Tibial artery (tissue), 4 donors: ENCODE measurements around the gene RPRD1B.
A peak's percentile ranks its signal among the peaks of the same experiment; 100 is the strongest.

Experiments
- DNase-seq, 2 donors: peaks; one replicate each; pipeline ENCODE4 v3.0.0-alpha.2; 2019
- H3K27ac ChIP-seq, 2 donors: fragments of 200-600 bp; sonication (generic) in 1 of 2; 1 replicate in 1 of 2; 2 replicates in 1 of 2; pipeline ENCODE4 v1.5.1; 2018 to 2019; ENCODE audit warnings: mild to moderate bottlenecking in 1 of 2
- H3K27me3 ChIP-seq, 2 donors: fragments of 200-600 bp; sonication (generic) in 1 of 2; one replicate each; pipeline versions ENCODE4 v1.5.1 to v1.6.0; 2016 to 2019
- H3K36me3 ChIP-seq, 3 donors: fragments of 200-600 bp; sonication (generic) in 2 of 3; one replicate each; pipeline ENCODE4 v1.5.1; 2016 to 2019; ENCODE audit warnings: mild to moderate bottlenecking in 2 of 3
- H3K4me1 ChIP-seq, 4 donors: fragments of 200-600 bp; sonication (generic) in 2 of 4; 1 replicate in 3 of 4; 2 replicates in 1 of 4; pipeline ENCODE4 v1.5.1; 2016 to 2019
- H3K4me3 ChIP-seq, 2 donors: fragments of 200-600 bp; sonication (generic) in 1 of 2; 1 replicate in 1 of 2; 2 replicates in 1 of 2; pipeline ENCODE4 v1.5.1; 2018 to 2019; ENCODE audit warnings: mild to moderate bottlenecking in 2 of 2
- H3K9me3 ChIP-seq, 3 donors: fragments of 200-600 bp; sonication (generic) in 1 of 3; one replicate each; pipeline ENCODE4 v1.5.1; 2016 to 2019
- intact Hi-C: fragments of 100-400 bp; cut with DNase I; formaldehyde crosslinking; loops from one replicate; pipeline ENCODE4 v1.15.0; 2023; ENCODE audit warnings: low total_unique reads
- TF ChIP-seq, protein P1 (sequence below), 2 experiments: fragments of 200-600 bp in 1 of 2; fragments of 450-650 bp in 1 of 2; IDR thresholded peaks; one replicate each; pipeline ENCODE4 v1.5.1; 2017 to 2019; ENCODE audit warnings: antibody characterized with exemption in 2 of 2, mild to moderate bottlenecking in 1 of 2, moderate library complexity in 1 of 2

Gene RPRD1B

DNA sequence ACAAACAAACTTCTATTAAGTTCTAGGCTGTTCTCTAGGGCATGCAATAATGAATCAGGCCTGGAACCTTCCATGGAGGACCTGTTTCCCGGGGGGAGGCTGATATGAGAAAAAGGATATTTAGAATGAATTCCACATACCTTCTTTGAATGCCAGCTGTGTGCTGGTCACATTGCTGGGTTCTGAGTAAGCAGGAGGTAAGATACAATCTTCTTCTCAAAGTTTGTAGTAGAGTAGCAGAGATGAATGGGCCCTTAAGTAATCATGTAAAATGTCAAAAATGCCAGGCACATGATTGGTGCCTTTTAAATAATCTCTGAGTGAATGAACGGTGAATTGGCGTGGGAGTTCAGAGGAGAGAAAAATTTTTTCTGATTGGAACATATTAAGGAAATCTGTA is 84.1 kb downstream of the RPRD1B start:
- H3K9me3 ChIP-seq: no peaks in the 10 kb centered on the region
- intact Hi-C loops: no loop called here
- no peak overlapping the region for H3K4me3 ChIP-seq
- H3K36me3 ChIP-seq: no peaks in the 10 kb centered on the region
- peaks cover 0 to 28% (median 6%) of the 10 kb centered on the region in 4 donors for H3K4me1 ChIP-seq
- DNase-seq: no peak
- H3K27me3 ChIP-seq: no peaks in the 10 kb centered on the region
- TF ChIP-seq, protein P1, sequence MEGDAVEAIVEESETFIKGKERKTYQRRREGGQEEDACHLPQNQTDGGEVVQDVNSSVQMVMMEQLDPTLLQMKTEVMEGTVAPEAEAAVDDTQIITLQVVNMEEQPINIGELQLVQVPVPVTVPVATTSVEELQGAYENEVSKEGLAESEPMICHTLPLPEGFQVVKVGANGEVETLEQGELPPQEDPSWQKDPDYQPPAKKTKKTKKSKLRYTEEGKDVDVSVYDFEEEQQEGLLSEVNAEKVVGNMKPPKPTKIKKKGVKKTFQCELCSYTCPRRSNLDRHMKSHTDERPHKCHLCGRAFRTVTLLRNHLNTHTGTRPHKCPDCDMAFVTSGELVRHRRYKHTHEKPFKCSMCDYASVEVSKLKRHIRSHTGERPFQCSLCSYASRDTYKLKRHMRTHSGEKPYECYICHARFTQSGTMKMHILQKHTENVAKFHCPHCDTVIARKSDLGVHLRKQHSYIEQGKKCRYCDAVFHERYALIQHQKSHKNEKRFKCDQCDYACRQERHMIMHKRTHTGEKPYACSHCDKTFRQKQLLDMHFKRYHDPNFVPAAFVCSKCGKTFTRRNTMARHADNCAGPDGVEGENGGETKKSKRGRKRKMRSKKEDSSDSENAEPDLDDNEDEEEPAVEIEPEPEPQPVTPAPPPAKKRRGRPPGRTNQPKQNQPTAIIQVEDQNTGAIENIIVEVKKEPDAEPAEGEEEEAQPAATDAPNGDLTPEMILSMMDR (IDR thresholded peaks at IDR 0.05): no peak
- no peak overlapping the region for H3K27ac ChIP-seq

DNA sequence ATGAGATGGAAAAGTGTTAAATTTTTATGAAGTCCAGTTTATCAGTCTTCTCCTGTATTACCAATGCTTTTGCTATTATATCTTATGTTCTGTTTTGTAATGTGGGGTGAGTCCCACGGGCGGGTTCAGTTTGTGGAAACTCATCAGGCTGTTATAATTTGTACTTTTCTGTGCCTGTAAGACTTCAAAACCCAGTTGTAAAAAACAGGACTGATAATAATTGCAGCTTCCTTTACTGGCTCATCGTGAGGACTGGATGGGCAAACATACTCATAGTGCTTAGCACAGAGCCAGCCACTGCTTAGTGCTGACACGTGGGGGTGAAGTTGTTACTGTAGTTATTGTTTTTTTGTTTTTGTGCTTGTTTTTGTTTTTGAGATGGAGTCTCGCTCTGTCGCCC is 85.9 kb downstream of the RPRD1B start:
- Histone ChIP-seq H3K36me3 (no peaks in the 10 kb centered on the region), H3K4me3 (no peak overlapping the region), H3K27ac (peak overlapping the region; percentile 44 to 48), H3K27me3 (no peaks in the 10 kb centered on the region), H3K9me3 (no peaks in the 10 kb centered on the region), H3K4me1 (peaks cover 0 to 23% (median 3%) of the 10 kb centered on the region in 4 donors)
- DNase-seq: peak in 1 of 2 donors; percentile 27
- intact Hi-C loops: no loop called here
- TF ChIP-seq, protein P1 (IDR thresholded peaks at IDR 0.05): no peak

DNA sequence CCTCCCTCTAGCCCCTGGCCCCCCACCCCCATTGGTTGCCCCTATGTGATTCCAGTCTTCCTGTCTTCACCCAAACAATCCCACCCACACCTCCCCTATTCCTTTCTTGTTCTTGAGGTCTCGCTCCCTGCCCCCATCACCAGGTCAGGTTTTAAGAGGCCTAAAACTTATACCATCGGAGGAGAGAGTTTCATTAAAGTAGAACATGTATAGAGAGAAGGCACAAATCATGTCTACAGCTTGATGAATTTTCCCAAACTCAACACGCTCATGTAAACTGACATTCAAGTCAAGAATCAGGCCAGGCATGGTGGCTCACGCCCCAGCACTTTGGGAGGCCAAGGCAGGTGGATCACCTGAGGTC is 87.1 kb downstream of the RPRD1B start:
- intact Hi-C loops: no loop called here
- H3K27ac ChIP-seq: peak overlapping the region; percentile 44 to 48
- H3K27me3 ChIP-seq: no peaks in the 10 kb centered on the region
- no peaks in the 10 kb centered on the region for H3K9me3 ChIP-seq
- H3K4me1 ChIP-seq: peaks cover 0 to 33% (median 12%) of the 10 kb centered on the region in 4 donors
- TF ChIP-seq, protein P1 (IDR thresholded peaks at IDR 0.05): no peak
- H3K4me3 ChIP-seq: no peak overlapping the region
- no peak for DNase-seq
- H3K36me3 ChIP-seq: no peaks in the 10 kb centered on the region

DNA sequence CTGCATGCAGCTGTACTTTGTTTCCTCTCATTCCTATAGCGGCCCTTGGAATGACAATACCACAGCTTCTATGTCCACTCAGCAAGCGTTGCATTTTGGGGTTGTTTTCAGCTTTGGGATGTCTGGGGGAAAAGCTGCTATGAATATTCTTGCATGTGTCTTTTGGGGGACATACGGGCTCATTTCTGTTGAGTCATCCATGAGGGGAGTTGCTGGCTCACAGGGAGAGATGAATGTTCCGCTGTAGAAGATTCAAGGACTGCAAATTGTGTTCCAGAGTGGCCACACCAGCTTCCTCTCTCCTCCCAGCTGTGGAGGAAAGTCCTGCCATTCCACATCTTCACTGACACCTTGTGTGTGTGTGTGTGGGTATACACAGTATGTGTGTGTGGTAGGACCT is 88.2 kb downstream of the RPRD1B start:
- Histone ChIP-seq H3K9me3 (no peaks in the 10 kb centered on the region), H3K4me3 (no peak overlapping the region), H3K27me3 (no peaks in the 10 kb centered on the region), H3K27ac (no peak overlapping the region), H3K4me1 (peaks cover 7 to 44% (median 23%) of the 10 kb centered on the region in 4 donors), H3K36me3 (no peaks in the 10 kb centered on the region)
- intact Hi-C loops: no loop called here
- TF ChIP-seq, protein P1 (IDR thresholded peaks at IDR 0.05): no peak
- DNase-seq: no peak

DNA sequence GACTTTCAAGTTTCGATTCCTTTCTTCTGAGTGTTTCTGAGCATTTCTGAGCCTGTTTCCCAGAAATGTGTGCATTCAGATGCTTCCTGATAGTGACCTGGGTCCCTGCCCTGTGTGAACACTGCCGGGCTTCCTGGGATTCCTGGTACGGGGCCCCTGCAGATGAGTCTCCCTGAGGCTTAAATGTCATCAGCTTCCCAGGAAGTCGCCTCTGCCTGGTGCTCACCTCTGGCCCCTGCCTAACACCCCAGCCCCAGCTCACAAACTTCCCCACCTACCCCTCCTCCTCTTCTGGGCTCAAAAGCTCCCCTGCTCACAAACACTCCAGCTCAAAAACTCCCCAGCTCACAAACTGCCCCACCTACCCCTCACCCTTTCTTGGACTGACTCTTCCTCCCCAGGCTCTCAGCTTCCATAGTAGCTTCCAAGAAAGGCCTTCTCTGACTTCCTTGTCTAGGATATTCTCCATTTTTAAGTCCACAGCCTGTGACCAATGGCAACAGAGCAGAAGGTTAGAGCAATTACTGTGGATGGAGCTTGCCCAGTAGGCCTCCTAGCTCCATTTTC is 89.6 kb downstream of the RPRD1B start:
- H3K4me1 ChIP-seq: peaks cover 9 to 58% (median 35%) of the 10 kb centered on the region in 4 donors
- H3K27me3 ChIP-seq: no peaks in the 10 kb centered on the region
- no peaks in the 10 kb centered on the region for H3K36me3 ChIP-seq
- TF ChIP-seq, protein P1 (IDR thresholded peaks at IDR 0.05): no peak
- H3K4me3 ChIP-seq: no peak overlapping the region
- peak overlapping the region; percentile 34 to 49 for H3K27ac ChIP-seq
- intact Hi-C loops: no loop called here
- H3K9me3 ChIP-seq: no peaks in the 10 kb centered on the region
- peak in 1 of 2 donors; percentile 18 for DNase-seq
